SHP77 treated with DMSO at 0.1 percent for 48 hours (cell line): ENCODE measurements around the gene SUSD3.
"Not testable (repeated sequence)": the region's sequence is repeated elsewhere in the genome, so short reads cannot be mapped to it uniquely, and the experiment has no call there.

Source experiments
- DNase-seq: peaks from one replicate; lab custom pipeline; 2025; lab: John Stamatoyannopoulos, UW

The SUSD3 gene

GRCh38 chr9:93058355-93059010, at the start of gene SUSD3:
SUSD3 (plus strand) TSS chr9:93058701; CDS start chr9:93058743, 42 bp downstream.
- DNase-seq: no peak

- no peak for DNase-seq
Observed at GRCh38 chr9:93009337-93010015, 49.0 kb upstream of the SUSD3 start.

- DNase-seq: no peak
Observed at GRCh38 chr9:93010056-93010455, 48.4 kb upstream of the SUSD3 start.

- DNase-seq: no peak
Observed at GRCh38 chr9:93010704-93011103, 47.8 kb upstream of the SUSD3 start.

- no peak for DNase-seq
Observed at GRCh38 chr9:93011114-93011513, 47.4 kb upstream of the SUSD3 start.

- no peak for DNase-seq
Observed at GRCh38 chr9:93012963-93013855, 45.3 kb upstream of the SUSD3 start.

GRCh38 chr9:93013856-93014582, 44.5 kb upstream of the SUSD3 start:
- DNase-seq: no peak

GRCh38 chr9:93015190-93015589, 43.3 kb upstream of the SUSD3 start:
- not testable (repeated sequence) for DNase-seq

- no peak for DNase-seq
Observed at GRCh38 chr9:93017621-93018020, 40.9 kb upstream of the SUSD3 start.

- no peak for DNase-seq
Observed at GRCh38 chr9:93020151-93020550, 38.4 kb upstream of the SUSD3 start.

- no peak for DNase-seq
Observed at GRCh38 chr9:93020771-93021670, 37.5 kb upstream of the SUSD3 start.

- no peak for DNase-seq
Observed at GRCh38 chr9:93022066-93022465, 36.4 kb upstream of the SUSD3 start.

- no peak for DNase-seq
Observed at GRCh38 chr9:93022721-93023520, 35.6 kb upstream of the SUSD3 start.

GRCh38 chr9:93023521-93023815, 35.0 kb upstream of the SUSD3 start:
- no peak for DNase-seq

GRCh38 chr9:93024646-93024910, 33.9 kb upstream of the SUSD3 start:
- DNase-seq: no peak

- no peak for DNase-seq
Observed at GRCh38 chr9:93024986-93025630, 33.4 kb upstream of the SUSD3 start.

- no peak for DNase-seq
Observed at GRCh38 chr9:93025736-93026135, 32.8 kb upstream of the SUSD3 start.

GRCh38 chr9:93026640-93027039, 31.9 kb upstream of the SUSD3 start:
- no peak for DNase-seq

- DNase-seq: no peak
Observed at GRCh38 chr9:93027750-93028149, 30.8 kb upstream of the SUSD3 start.

GRCh38 chr9:93028448-93029006, 30.0 kb upstream of the SUSD3 start:
- no peak for DNase-seq
